COLO668 (cell line): Measurements from ENCODE around the gene TRIM54.
A peak's percentile ranks its signal among the peaks of the same experiment; 100 is the strongest.
"Not testable (repeated sequence)": the region's sequence is repeated elsewhere in the genome, so short reads cannot be mapped to it uniquely, and the experiment has no call there.

Source experiments
- DNase-seq: peaks from one replicate; lab custom pipeline; 2025; ENCODE audit not compliant: unreplicated experiment; lab: John Stamatoyannopoulos, UW

TRIM54 gene

DNA sequence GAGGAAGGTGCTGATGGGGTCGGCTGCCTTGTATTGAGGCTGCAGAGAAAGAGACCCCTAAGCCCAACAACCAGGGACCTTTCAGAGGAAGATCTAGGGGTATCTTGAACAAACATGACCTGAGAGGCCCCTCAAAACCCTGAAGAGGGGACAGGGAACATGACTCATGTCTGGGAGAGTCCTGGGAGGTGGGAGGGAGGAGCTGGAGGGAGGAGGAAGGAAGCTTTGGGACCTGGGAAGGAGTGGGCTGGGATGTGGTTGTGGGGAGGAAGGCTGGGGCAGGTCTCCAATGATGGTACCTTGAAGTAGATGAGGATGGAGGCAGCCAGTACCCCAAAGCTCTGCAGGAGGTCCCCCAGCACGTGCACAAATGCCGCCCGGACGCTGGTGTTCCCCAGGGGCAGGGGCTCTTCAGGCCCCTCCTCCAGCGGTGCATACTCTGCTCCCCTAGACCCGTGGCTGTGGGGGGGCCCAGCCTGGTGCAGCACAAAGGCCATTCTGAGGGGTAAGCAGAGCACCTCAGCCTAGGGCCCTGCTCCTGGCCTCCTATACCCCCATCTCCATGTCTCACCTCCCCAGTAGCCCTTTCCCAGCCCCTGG, 25.3 kb upstream of the TRIM54 start:
- DNase-seq: no peak

DNA sequence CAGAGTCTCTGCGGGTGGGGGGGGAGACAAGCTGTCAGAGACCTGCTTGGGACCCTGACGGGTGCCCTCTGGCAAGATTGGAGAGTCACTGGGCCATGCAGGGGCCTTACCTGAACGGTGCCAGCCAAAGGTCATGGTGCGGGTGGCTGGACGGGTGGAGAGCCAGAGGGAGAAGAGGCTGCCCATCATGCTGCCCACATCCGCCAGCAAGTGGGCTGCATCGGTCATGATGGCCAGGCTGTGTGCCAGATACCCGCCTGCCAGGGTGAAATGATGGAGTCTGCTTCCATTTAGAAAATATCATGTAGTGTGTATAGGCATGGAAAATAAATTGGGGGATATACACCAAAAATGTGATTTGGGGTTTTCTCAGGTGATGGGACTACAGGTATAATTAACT, 24.2 kb upstream of the TRIM54 start:
- DNase-seq: no peak

DNA sequence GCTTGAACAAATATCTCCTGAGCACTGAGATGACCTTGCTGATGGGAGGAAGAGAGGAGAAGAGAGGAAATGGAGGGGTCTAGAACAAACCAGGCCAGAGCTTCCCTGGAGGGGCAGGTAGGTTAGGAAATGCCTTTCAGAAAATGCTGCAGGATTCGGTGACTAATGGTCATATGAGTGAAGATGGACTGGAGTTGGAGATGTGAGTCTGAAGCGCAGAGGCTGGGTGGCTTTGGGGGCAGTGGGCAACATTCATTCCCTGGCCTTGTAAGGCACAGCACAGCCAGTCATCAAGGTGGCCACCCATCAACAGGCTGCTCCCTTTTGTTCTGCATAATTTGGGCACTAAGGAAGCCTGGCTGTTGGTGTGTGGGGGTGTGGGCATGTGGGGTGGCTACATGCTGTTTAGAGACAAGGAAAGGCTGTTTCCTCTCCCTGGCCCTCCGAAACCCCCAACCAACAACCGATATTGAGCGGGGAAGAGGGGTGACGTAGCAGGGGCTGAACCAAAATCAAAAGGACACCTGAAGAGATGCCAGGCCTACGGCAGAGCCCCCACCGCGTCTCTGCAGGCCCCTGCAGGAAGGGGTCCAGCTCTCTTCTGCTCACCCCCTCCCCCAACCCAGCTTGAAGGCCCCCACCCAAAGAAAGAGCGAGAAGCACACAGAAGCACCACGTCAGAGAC, 20.8 kb upstream of the TRIM54 start:
- DNase-seq: no peak

DNA sequence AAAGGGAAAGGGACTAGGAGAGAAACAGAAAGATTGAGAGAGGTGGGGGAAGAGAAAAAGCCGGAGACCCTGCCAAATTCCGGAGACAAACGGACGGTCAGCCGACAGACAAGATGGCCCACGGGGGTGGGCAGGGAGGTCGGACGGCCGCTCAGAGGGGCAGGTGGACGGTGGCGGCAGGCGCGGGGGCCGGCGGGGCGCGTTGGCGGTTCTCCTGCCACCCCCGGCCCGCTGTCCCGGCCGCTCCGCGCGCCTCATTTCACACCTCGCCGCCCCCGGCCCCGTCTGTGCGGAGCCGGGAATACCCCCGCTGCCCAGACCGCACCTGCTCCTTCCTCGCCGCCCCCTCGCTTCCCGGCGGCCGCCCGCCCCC, 20.3 kb upstream of the TRIM54 start:
- no peak for DNase-seq

DNA sequence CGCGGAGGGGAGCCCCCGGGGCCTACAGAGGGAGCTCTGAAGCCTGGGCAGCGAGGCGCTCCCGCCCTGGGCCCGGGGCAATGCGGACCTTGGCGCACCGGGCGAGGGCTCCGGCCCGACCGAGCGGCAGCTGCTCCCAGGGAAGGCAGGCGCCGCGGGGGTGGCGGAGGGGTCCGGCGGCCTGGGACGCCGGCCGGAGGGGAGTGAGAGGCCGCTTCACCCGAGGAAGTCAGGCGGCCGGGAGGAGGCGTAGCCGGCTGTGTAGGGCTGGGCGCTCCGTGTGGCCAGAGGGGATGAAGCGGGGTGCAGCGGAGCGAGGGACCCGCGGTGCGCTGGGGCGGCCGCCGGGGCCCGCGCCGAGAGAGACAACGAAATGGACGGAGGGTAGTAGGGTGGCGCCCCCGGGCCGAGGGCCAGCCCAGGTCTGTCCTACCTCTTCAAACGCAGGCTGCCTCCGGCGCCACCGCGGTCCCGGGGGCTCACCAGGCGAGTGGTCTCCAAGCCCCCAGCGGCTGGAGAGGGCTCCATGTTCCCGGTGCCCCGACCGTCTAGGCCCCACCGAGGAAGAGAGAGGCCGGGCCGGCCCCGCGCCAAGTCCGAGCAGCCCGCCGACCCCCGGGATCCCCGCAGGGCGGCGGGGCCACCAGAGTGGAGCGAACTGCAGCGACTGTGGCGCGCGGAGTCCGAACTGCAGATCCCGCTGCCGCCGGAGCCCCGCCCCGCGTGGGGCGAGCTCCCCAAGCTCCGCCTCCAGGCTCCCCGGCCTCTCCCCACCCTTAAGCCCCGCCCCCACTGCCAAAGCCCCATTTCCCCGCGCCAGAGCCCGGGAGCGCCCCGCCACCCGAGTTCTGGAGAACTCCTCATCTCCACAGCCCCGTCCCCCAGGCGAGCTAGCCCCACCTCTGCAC, 19.6 kb upstream of the TRIM54 start, which contains the start of gene SLC30A3:
TSS of gene SLC30A3 (minus strand) at position 669 of the 908 bp plus-strand sequence. CDS start at position 528, 141 bp downstream.
- peak; percentile 52 for DNase-seq

DNA sequence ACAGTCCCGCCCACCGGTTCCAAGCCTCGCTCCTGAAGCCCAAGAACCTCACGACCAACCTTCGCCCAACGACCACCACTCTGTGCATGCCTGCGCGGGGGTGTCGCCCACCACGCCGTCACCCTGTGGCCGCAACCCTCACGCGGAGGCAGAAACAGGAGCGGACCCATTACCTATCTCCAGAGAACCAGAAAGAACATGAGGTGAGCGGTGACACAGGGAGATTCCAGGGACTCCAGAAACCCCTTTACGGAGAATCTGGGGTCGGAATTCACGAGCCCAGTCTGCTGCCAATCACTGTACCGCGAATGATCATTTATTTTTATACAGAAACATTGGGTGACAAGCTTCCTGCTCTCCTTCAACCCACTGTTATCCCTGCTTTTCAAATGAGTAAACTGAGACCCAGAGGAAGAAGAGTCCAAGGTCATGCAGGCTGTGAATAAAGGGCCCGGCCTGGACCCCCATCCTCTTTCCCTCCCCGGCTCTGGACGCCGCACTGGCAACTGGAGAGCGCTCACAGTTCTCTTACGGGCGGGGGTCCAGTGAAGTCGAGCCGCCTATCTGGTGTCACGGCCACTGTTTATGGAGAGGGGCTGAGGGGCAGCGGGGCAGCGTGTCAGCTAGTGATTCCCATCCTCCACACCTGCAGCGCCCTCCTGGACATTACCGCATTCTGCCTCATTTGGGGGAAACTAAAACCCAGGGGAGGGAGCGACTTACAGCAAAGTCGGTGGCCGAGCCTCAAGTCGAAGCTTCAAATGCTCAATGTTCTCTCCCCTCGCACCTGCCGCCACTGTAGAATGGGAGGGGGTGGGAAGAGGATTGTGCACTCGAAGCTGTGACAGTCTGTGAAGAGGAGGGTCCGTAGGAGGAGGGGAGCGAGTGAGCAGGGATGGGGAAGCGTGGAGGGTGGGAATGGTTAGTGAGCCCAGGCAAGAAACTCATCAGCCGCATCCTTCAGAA, 18.7 kb upstream of the TRIM54 start:
- no peak for DNase-seq

DNA sequence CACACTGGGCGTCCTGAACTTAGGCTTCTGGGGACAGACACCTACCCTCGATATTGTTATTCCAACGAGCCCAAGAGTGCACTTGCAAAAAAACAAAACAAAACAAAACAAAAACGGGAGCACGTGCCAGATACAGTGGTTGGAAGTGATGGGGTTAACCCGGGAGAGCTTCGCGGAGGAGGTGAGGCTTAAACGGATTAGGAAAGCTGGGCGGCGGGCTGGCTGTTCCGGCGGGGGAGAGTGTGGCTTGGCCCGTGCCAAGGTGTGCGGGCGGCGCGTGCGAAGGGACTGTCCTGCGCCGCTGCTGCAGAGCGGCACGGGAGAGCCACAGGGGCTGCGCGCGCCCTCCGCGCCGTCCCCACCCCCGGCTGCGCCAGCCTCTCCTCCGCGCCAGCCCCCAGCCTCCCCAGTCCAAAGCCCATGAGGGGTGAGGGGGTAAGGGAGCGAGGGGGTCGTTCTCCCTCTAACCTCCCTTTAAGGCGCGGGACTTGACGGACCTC, 17.9 kb upstream of the TRIM54 start:
- peak; percentile 42 for DNase-seq

DNA sequence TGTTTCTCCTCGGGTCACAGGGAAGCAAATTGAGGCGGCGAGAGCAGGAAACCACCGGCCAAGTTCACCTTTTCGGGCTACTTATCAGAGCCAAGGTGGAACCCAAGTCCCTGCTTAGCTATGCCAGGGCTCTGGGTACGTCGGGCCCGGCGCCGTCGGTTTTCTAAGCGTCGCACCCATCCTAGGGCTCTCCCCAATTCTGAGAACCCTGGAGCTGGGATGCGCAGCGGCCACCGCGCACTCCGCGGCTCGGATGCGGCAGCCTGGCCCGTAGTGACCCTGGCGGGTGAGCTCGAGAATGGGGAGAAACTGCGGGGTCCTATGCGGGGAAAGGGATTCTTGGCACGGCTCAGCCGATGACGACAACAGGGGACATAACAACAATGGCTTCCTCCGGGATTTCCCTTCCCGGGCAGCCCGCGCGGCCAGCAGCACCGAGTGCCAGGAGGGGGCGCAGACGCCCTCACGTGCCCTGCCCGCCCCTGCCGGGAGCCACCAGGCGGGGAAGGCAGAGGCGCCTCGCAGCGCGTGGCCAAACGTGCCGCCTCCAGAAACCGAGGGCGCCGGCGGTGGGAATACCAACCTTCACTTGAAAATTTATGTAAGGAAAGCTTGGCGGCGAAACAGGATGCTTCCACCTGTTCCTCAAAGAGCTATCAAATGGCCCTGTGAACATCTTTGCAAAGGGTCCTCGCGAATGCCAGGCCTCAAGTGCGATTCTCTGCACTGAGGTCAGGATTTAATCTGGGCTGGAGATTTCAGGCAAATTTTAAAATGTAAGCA, 17.3 kb upstream of the TRIM54 start:
- DNase-seq: peak; percentile 89

DNA sequence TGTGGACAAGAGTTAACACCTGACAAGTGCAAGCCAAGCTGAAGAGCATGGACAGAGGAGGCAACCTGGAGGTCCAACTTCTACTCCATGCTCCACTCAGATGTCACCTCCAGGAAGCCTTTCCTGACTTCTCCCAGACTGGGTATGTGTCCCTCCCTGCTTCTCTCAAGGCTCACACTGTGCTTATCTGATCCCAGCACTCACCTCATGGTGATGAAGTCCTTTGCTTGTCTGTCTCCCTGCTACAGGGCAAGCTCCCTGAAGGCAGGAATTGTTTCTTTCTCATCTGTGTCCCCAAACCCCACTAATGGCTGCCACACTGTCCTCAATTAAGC, 16.7 kb upstream of the TRIM54 start:
- DNase-seq: no peak

DNA sequence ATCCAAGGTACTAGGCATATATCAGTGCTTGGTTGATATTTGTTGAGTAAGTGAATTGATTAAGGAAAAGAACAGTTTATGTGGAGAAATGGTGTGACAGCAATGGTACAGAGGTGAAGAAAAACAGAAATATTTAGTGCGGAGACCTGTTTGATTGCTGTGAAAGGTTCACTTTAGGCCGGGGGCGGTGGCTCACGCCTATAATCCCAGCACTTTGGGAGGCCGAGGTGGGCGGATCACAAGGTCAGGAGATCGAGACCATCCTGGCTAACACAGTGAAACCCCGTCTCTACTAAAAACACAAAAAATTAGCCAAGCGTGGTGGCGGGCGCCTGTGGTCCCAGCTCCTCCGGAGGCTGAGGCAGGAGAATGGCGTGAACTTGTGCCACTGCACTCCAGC, 13.9 kb upstream of the TRIM54 start:
- DNase-seq: not testable (repeated sequence)

DNA sequence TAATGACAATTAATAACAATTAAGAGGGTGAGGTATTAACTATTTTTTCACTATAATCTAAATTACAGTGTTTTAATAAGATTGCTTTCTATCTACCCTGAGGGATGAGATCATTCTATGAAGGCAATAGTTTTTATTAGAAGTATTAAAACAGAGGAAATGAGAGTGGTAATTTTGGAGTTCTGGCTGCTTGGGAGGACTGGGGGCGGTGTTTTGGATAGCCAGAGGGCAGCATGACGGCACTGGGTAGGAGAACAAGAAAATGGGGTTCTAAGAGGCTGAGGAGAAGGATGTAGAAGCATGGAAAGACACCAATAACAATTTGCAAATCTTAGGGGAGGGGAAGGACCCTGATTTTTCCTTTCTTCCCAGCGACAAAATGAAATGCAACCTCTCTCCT, 12.1 kb upstream of the TRIM54 start:
- DNase-seq: no peak

DNA sequence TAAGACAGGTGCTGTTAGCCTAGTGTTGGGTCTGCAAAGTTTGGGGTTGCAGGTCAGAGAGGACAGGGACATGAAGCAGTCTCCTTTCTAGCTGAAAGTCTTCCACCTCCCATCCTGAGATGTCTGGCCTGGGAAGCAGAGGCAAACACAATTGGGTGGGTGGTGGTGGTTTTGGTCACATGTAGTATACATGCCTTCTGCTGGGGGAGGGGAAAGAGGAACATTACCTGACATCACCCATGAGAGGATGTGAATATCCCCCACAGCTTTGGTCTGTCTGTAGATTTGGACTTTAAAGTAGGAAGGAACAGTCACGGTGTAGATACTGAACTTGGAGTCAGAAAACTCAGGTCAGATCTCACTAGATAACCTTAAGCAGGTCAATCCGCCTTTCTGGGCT, 11.6 kb upstream of the TRIM54 start:
- DNase-seq: no peak

DNA sequence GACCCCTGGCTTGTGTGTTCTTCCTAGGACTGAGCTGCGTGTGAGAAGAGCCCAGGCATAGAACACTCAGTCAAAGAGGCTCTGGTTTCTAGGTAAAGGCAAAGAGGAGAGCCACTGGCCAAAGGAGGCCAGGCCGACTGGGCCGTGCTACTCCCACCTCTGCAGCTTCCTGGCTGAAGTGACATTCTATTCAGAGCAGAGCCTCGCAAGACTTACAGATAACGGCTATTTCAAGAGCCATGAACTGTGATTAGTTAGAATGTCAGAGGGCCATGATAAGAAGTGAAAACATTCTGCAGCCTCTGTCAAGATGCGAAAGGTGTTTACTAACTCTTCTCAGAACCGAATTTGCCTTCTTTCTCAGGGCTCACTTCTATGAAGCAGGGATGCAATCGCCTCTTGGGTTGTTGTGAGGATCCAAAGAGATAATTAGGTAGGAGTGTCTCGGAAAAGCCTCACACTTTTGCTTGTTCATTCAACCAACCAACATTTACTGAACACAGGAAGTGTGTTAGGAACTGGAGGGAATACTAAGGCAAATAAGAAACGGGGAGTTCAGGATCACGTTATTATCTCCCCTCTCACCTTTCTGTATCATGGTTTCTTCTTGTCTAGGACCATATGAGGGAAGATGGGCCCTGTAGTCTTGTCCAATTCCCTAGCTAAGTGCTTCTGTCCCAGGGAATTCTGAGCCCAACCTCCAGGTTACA, 10.4 kb upstream of the TRIM54 start:
- no peak for DNase-seq

DNA sequence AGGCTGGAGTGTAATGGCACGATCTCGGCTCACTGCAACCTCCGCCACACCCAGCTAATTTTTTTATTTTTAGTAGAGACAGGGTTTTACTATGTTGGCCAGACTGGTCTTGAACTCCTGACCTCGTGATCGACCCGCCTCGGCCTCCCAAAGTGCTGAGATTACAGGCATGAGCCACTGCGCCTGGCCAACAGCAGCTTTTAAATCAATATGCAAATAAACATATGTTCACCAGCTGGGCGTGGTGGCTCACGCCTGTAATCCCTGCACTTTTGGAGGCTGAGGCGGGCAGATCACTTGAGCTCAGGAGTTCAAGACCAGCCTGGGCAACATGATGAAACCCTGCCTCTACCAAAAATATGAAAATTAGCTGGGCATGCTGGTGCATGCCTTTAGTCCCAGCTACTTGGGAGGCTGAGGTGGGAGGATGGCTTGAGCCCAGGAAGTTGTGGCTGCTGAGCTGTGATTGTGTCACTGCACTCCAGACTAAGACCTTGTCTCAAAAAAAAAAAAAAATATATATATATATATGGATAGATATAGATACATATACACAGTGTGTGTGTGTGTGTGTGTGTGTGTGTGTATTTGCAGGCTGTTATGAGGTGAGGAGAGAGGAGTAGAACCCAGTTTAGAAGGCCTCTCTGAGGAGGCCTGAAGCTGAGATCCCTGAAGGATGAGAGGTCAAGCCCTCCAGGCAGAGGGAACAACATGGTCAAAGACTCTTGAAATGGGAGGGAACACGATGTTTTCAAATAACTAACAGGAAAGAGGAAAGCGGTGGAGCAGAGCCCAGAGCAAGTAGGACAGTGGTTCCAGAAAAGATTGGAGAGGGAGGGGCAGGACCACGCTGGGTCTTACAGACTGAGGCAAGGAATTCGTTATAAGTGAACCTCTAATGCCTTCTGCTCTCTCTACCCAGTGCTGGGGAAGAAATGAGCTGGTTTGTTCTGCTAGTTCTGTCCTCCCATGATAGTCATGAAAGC, 9.4 kb upstream of the TRIM54 start:
- not testable (repeated sequence) for DNase-seq

DNA sequence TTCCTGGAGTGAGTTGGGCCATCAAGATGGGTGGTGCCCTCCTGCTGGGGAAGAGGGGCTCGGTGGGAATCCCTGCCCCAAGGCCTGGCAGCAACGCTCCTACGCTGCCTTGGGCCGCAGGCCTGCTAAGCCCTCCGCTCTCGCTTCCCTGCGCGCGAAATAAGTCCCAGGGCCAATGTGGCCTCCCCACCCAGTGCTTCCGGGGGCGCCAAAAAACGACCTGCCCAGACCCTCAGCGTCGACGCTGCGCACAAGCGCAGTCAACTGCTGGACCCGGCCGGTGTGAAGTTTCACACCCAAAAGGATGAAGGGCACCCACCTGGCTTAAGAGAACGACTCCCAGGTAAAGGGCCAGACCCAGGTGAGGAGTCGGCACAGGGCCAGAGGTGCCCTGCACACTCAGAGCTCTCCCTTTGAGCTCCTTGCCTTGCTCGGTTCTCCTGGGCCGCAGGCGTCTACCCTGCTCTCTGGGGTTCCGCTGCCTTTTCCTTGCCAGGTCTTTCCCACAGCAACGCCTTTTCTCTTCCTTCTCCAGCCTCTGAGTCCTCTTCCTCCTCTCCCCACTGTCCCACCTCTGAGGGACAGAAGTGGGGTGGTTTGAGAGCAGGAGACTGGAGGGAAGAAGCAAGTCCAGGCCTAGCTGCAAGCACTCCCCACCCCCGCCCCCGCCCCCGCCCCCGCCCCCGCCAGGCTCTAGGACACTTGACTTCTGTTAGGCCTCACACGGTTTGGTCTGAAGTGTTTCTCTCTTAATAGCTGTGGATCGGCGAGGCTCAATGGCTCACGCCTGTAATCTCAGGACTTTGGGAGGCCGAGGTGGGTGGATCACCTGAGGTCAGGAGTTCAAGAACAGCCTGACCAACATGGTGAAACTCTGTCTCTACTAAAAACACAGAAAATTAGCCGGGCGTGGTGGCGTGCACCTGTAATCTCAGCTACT, 6.7 kb upstream of the TRIM54 start, which contains the start of gene DNAJC5G:
TSS of gene DNAJC5G (plus strand) at position 223 of the 940 bp plus-strand sequence. CDS start 1,296 bp downstream, outside the sequence.
- DNase-seq: no peak

DNA sequence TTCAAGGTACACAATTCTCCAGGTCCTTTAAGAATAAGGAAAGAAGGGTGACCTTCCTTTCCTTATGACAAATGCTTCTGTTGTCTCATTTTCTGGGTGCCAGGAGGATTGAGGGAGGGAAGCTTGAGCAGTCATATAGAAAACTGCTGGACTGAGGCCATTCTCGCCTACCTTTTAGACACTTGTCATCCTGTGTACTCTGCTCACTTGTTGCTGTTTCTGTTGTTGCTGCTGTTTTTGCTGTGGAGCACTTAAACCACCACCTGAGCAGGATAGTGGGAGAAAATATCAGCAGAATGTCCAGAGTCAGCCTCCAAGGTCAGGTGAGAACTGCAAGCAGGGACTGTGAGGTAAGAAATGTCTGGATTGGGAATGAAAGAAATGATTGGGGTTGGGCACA, 4.2 kb upstream of the TRIM54 start:
- no peak for DNase-seq

DNA sequence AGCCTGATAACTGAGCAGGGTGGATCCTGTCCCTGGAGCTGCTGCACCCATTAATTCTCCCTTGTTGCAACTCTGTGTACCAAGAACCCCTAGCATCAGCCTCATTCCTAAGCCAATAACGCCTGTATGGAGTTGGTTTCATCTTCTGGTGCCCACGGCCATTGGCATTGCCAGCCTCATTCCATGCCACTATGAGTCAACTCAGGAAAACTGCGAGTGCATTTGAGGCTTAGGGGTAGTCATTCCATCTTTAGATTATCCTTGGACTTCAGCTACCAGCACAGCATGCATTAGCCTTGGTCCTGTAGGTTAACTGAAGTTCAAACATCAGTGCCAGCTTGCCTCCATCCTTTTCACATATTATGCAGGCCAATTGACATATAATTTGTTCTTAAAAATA, 1.4 kb upstream of the TRIM54 start:
- no peak for DNase-seq
